SK-N-SH (cell line): ENCODE data around the gene ST3GAL2. TPM values are rescaled to one million over a fixed set of nuclear protein-coding genes. Genes with fewer than 3 reads are reported as not detected.

Source experiments
- CTCF ChIA-PET: fragments of 300-600, 350-600 bp; formaldehyde crosslinking; extraction: SDS; loops from one replicate; lab custom pipeline; 2021; lab: Yijun Ruan, JAX
- POLR2A ChIA-PET: fragments of 350-600 bp; sonication (Branson Sonifier 250); formaldehyde crosslinking; extraction: SDS; loops from one replicate; lab custom pipeline; 2020; ENCODE audit warnings: antibody characterized with exemption, inconsistent platforms; lab: Yijun Ruan, JAX
- DNase-seq: peaks from one replicate; pipeline ENCODE4 v3.0.0; 2012
- H2AFZ ChIP-seq: fragments of 200-600 bp; sonication (generic); 2 replicates; pipeline ENCODE4 v1.8.1; 2016; ENCODE audit warnings: antibody characterized with exemption, mild to moderate bottlenecking, low read depth
- H3F3A ChIP-seq: fragments of 200-600 bp; sonication (generic); replicated peaks from 2 replicates; pipeline ENCODE3; 2016; ENCODE audit warnings: antibody characterized with exemption, mild to moderate bottlenecking; ENCODE audit not compliant: insufficient read depth
- H3K27ac ChIP-seq, 2 experiments: fragments of 200-500 bp in 1 of 2; fragments of 200-600 bp in 1 of 2; sonication (Bioruptor generic) in 1 of 2; sonication (generic), shearing (Covaris generic) in 1 of 2; 2 replicates each; pipeline versions ENCODE4 v1.5.1 to v1.6.1; 2014 to 2016; ENCODE audit warnings: low read depth in 2 of 2, inconsistent platforms in 1 of 2, low read length in 1 of 2, mild to moderate bottlenecking in 1 of 2, mixed read lengths in 1 of 2
- H3K27me3 ChIP-seq: fragments of 200-600 bp; sonication (generic), shearing (Covaris generic); 2 replicates; pipeline ENCODE4 v1.6.1; 2016; ENCODE audit warnings: mixed run types; ENCODE audit not compliant: insufficient read depth
- H3K36me3 ChIP-seq, 2 experiments: fragments of 200-500 bp in 1 of 2; fragments of 200-600 bp in 1 of 2; sonication (Bioruptor generic) in 1 of 2; sonication (generic) in 1 of 2; replicated peaks in 1 of 2; 2 replicates each; pipeline versions ENCODE3 to v1.5.1; 2014 to 2016; ENCODE audit warnings: low read length in 1 of 2, mild to moderate bottlenecking in 1 of 2; ENCODE audit not compliant: insufficient read depth in 2 of 2, control insufficient read depth in 1 of 2
- H3K4me1 ChIP-seq, 2 experiments: fragments of 200-500 bp in 1 of 2; fragments of 200-600 bp in 1 of 2; sonication (Bioruptor generic) in 1 of 2; sonication (generic), shearing (Covaris generic) in 1 of 2; 2 replicates each; pipeline versions ENCODE4 v1.5.1 to v1.6.1; 2014 to 2016; ENCODE audit warnings: low read depth in 1 of 2, low read length in 1 of 2, mixed run types in 1 of 2; ENCODE audit not compliant: insufficient read depth in 2 of 2, control insufficient read depth in 1 of 2
- H3K4me2 ChIP-seq: fragments of 200-600 bp; sonication (generic), shearing (Covaris generic); 2 replicates; pipeline ENCODE4 v1.6.1; 2017; ENCODE audit warnings: mixed run types
- H3K4me3 ChIP-seq, 2 experiments: fragments of 200-500 bp in 1 of 2; fragments of 200-600 bp in 1 of 2; sonication (Bioruptor generic) in 1 of 2; sonication (generic), shearing (Covaris generic) in 1 of 2; 2 replicates each; pipeline versions ENCODE4 v1.5.1 to v1.8.1; 2014 to 2016; ENCODE audit warnings: low read depth in 2 of 2, inconsistent platforms in 1 of 2, low read length in 1 of 2, mild to moderate bottlenecking in 1 of 2, mixed read lengths in 1 of 2, moderate library complexity in 1 of 2
- H3K79me2 ChIP-seq: fragments of 200-600 bp; sonication (generic); 2 replicates; pipeline ENCODE4 v1.8.1; 2017; ENCODE audit warnings: mild to moderate bottlenecking; ENCODE audit not compliant: insufficient read depth
- H3K9ac ChIP-seq: fragments of 200-600 bp; sonication (generic); 2 replicates; pipeline ENCODE4 v1.6.1; 2017; ENCODE audit warnings: mixed run types
- H3K9me2 ChIP-seq: fragments of 200-600 bp; sonication (generic); 2 replicates; pipeline ENCODE4 v1.6.1; 2017; ENCODE audit warnings: mixed run types
- H3K9me3 ChIP-seq: fragments of 200-600 bp; sonication (generic); 2 replicates; pipeline ENCODE4 v1.6.1; 2017; ENCODE audit warnings: mixed run types, mild to moderate bottlenecking, moderate library complexity
- H4K20me1 ChIP-seq: fragments of 200-600 bp; sonication (generic); 2 replicates; pipeline ENCODE4 v1.6.1; 2017; ENCODE audit warnings: mild to moderate bottlenecking, mixed run types; ENCODE audit not compliant: insufficient read depth
- EP300 ChIP-seq, 2 experiments: IDR thresholded peaks; 2 replicates each; pipeline versions ENCODE4 v1.4.0 to v1.6.1; 2012; ENCODE audit warnings: borderline replicate concordance in 1 of 2, low read depth in 1 of 2, low read length in 1 of 2
- FOSL2 ChIP-seq: IDR thresholded peaks from 2 replicates; pipeline ENCODE4 v1.4.0; 2012; ENCODE audit warnings: low read depth, mild to moderate bottlenecking, moderate library complexity, borderline replicate concordance
- FOXM1 ChIP-seq: IDR thresholded peaks from 2 replicates; pipeline ENCODE4 v1.4.0; 2012; ENCODE audit warnings: low read depth, mild to moderate bottlenecking
- GABPA ChIP-seq: IDR thresholded peaks from 2 replicates; pipeline ENCODE4 v1.4.0; 2012; ENCODE audit warnings: low read depth, mild to moderate bottlenecking
- MXI1 ChIP-seq: IDR thresholded peaks from 2 replicates; pipeline ENCODE4 v1.6.1; 2012; ENCODE audit warnings: mild to moderate bottlenecking, low read depth, low read length, improper control_type of control experiment
- NRF1 ChIP-seq: IDR thresholded peaks from 2 replicates; pipeline ENCODE4 v1.6.1; 2012; ENCODE audit warnings: low read depth, mild to moderate bottlenecking, low read length
- RAD21 ChIP-seq: IDR thresholded peaks from 2 replicates; pipeline ENCODE4 v1.6.1; 2012; ENCODE audit warnings: mild to moderate bottlenecking, low read length
- RCOR1 ChIP-seq: fragments of 150-350 bp; IDR thresholded peaks from 2 replicates; pipeline ENCODE4 v1.6.1; 2017; ENCODE audit warnings: antibody characterized with exemption, low read length
- TAF1 ChIP-seq: IDR thresholded peaks from 2 replicates; pipeline ENCODE4 v1.6.1; 2012; ENCODE audit warnings: low read depth, mild to moderate bottlenecking, low read length, moderate library complexity, borderline replicate concordance
- WGBS: methylation state at CpG from one replicate; pipeline ENCODE4 v1.1.6; 2017; ENCODE audit warnings: low lambda C conversion rate; 5-methylcytosine and 5-hydroxymethylcytosine counted together
- polyA plus RNA-seq, 3 experiments: library from polyadenylated mRNA; depleted of rRNA; stranded (reverse); fragments of >200 nt; gene quantifications; 2 replicates each; pipeline ENCODE4 v1.2.3, GENCODE V29; 2012
- TF ChIP-seq, protein P1 (sequence below): IDR thresholded peaks from 2 replicates; pipeline ENCODE4 v1.4.0; 2012; ENCODE audit warnings: low read depth
- TF ChIP-seq, protein P2 (sequence below): fragments of 150-350 bp; IDR thresholded peaks from 2 replicates; pipeline ENCODE4 v1.6.1; 2016; ENCODE audit warnings: mild to moderate bottlenecking, low read depth, low read length

The ST3GAL2 gene
- polyA plus RNA-seq, 1 of the 3 experiments (the other 2 are of a cell fraction), result 19.9 TPM

DNA sequence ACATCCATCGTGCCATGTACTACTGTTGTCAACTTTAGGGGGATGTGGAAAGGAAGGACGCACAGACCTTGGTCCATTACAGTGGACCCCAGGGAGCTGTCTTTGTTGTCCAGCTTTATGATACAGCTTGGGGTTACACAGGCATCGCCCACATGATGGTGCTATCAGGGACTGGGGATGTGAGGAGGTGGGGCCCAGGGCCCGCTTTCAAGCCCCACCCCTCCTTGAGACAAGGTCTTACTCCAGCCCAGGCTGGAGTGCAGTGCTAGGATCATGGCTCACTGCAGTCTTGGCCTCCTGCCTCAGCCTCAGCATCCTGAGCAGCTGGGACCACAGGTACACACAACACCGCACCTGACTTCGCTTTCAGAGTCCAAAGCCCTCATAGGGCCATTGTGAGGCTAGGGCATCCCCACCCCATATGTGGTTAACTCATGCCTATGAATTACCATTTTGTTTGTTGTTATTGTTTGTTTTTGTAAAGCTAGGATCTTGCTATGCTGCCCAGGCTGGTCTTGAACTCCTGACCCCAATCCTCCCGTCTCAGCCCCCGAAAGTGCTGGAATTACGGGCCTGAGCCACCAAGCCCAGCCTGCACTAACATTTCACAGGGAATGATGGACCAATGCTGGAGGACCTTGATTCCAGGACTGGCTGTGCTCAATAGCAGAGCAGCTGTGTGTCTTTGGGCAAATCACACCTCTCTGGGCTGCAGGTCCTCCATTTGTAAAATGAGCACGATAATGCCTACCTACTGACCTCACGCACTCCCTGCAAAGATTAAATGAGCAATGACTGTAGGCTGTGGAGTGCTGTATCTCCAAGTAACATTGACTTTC, 17.2 kb downstream of the ST3GAL2 start:
- WGBS, result 97% methylated on average over 8 of the region's 11 CpGs
- Histone ChIP-seq H3K9me2 (no peaks in the 10 kb centered on the region), H3K9me3 (no peaks in the 10 kb centered on the region), H4K20me1 (peaks cover 64% of the 10 kb centered on the region), H2AFZ (no peak overlapping the region), H3K27me3 (no peaks in the 10 kb centered on the region), H3K4me2 (no peak overlapping the region), H3K36me3 (peaks cover 6 to 8% of the 10 kb centered on the region in 2 experiments)
- POLR2A ChIA-PET, result interaction anchor here (1.1 to 1.3 kb wide), 2 partner anchors 10 to 41 kb away, joined by 3 read pairs; no protein-coding TSS in a partner anchor
- no peak for TF ChIP-seq RAD21
- TF ChIP-seq MXI1, result no peak
- TF ChIP-seq, all 33 proteins: peak for 0
- no peak overlapping the region for H3K9ac ChIP-seq
- H3K4me3 ChIP-seq, result no peak overlapping the region
- no peak for DNase-seq
- CTCF ChIA-PET, result interaction anchor here (1.5 to 2.4 kb wide), 2 partner anchors 27 to 41 kb away, joined by 5 to 6 read pairs; no protein-coding TSS in a partner anchor
- peaks cover 0 to 26% of the 10 kb centered on the region in 2 experiments; a peak in 2 of 4 replicates for H3K4me1 ChIP-seq
- no peak overlapping the region for H3K27ac ChIP-seq
- peaks cover 4% of the 10 kb centered on the region for H3F3A ChIP-seq
- peaks cover 97% of the 10 kb centered on the region for H3K79me2 ChIP-seq

DNA sequence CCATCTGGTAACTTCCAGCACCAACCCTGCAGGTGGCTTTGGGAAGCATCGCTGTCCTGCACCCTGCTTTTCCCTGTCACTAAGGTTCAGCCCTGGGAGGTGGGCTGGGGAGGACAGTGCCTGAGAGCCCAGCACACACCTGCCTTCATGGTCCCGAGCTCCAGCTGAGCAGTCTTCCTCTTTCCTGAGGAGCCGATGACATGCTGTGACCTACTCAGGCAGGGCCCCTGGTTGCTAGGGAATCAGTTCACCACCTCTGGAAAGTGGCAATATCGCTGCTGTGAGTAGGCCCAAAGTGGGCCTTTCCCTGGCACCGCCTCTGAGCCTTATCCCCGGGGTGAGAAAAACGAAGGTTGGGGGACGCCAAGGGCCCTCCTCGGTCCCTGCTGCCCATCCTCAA, 17.9 kb downstream of the ST3GAL2 start:
- ChIA-PET POLR2A (interaction anchor here (1.1 kb wide), 1 partner anchor 40 kb away, joined by 3 read pairs; no protein-coding TSS in a partner anchor), CTCF (interaction anchor here (2.4 kb wide), 1 partner anchor 40 kb away, joined by 6 read pairs; no protein-coding TSS in a partner anchor)
- TF ChIP-seq FOXM1 (no peak), GABPA (no peak), EP300 (IDR thresholded peaks at IDR 0.05; ENCODE audit: borderline replicate concordance in 1 of 2, low read depth in 1 of 2, low read length in 1 of 2) (no peak), RCOR1 (no peak), TAF1 (no peak), FOSL2 (no peak), NRF1 (no peak)
- TF ChIP-seq, protein P1, sequence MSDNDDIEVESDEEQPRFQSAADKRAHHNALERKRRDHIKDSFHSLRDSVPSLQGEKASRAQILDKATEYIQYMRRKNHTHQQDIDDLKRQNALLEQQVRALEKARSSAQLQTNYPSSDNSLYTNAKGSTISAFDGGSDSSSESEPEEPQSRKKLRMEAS, result no peak
- TF ChIP-seq, protein P2, sequence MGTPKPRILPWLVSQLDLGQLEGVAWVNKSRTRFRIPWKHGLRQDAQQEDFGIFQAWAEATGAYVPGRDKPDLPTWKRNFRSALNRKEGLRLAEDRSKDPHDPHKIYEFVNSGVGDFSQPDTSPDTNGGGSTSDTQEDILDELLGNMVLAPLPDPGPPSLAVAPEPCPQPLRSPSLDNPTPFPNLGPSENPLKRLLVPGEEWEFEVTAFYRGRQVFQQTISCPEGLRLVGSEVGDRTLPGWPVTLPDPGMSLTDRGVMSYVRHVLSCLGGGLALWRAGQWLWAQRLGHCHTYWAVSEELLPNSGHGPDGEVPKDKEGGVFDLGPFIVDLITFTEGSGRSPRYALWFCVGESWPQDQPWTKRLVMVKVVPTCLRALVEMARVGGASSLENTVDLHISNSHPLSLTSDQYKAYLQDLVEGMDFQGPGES, result no peak
- H3K4me2 ChIP-seq, result no peak overlapping the region
- peaks cover 97% of the 10 kb centered on the region for H3K79me2 ChIP-seq
- no peak overlapping the region for H3K4me3 ChIP-seq
- H3K27me3 ChIP-seq, result no peaks in the 10 kb centered on the region
- peaks cover 0 to 26% of the 10 kb centered on the region in 2 experiments; a peak in 2 of 4 replicates for H3K4me1 ChIP-seq
- no peak overlapping the region for H2AFZ ChIP-seq
- peaks cover 6% of the 10 kb centered on the region for H3F3A ChIP-seq
- no peaks in the 10 kb centered on the region for H3K9me2 ChIP-seq
- peaks cover 68% of the 10 kb centered on the region for H4K20me1 ChIP-seq
- H3K9ac ChIP-seq, result no peak overlapping the region
- H3K9me3 ChIP-seq, result no peaks in the 10 kb centered on the region
- WGBS, result 100% methylated on average over 4 of the region's 9 CpGs
- peaks cover 6 to 8% of the 10 kb centered on the region in 2 experiments for H3K36me3 ChIP-seq
- no peak for DNase-seq
- H3K27ac ChIP-seq, result no peak overlapping the region
